ENCODE data around the gene ARSG.

The ARSG gene

GRCh38 chr17:68341482-68341881, 50.2 kb downstream of the ARSG start:
- H4K20me1 ChIP-seq (ENCODE audit: insufficient read depth, low read length): no peaks in the 10 kb centered on the region
- no peak overlapping the region for H3K27ac ChIP-seq (ENCODE audit: low read depth, low read length, poor library complexity, severe bottlenecking)
- no peaks in the 10 kb centered on the region; the same call in 1 of the 2 replicates for H3F3A ChIP-seq (ENCODE audit: insufficient read depth, low read length)
- H3K36me3 ChIP-seq (ENCODE audit: insufficient read depth, low read length): no peaks in the 10 kb centered on the region
- no peak overlapping the region for H3K4me3 ChIP-seq (ENCODE audit: low read depth, low read length, poor library complexity, severe bottlenecking)
- no peaks in the 10 kb centered on the region for H3K79me2 ChIP-seq (ENCODE audit: insufficient read depth, low read length)
- no peak overlapping the region for H2AFZ ChIP-seq (ENCODE audit: low read length)
- no peak for TF ChIP-seq EZH2 (IDR thresholded peaks at IDR 0.05; ENCODE audit: borderline replicate concordance, low read length)
- no peak for TF ChIP-seq CTCF (IDR thresholded peaks at IDR 0.05; ENCODE audit: low read length)
- no peaks in the 10 kb centered on the region for H3K27me3 ChIP-seq (ENCODE audit: insufficient read depth, low read length)
- no peak overlapping the region for H3K9ac ChIP-seq (ENCODE audit: low read length)
- H3K4me1 ChIP-seq (ENCODE audit: insufficient read depth, low read length, severe bottlenecking): peaks cover 25% of the 10 kb centered on the region
- H3K9me3 ChIP-seq (ENCODE audit: low read length): no peaks in the 10 kb centered on the region
- no peaks in the 10 kb centered on the region for H3K9me2 ChIP-seq (ENCODE audit: low read depth, low read length)
- no peak overlapping the region for H3K4me2 ChIP-seq (ENCODE audit: low read length)

DNA sequence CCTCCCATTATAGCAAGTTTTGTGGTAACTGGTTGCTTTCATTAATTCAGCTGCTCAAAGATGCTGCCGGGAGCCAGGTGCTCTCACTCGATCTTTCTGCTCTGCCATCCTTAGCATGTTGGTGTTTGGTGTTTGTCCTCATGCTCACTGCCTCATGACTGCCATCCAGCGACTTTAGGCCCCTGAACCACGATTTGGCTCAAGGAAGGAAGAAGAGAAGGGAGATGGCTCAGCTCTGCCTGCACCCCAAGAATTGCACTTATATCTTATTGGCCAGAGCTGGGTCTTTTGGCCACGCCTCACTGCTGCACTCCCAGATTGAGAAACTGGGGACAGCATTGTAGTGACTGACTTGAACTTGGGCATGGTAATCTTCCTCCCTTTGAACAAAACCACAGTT, 52.7 kb downstream of the ARSG start:
- TF ChIP-seq EZH2 (IDR thresholded peaks at IDR 0.05; ENCODE audit: borderline replicate concordance, low read length) (no peak), CTCF (IDR thresholded peaks at IDR 0.05; ENCODE audit: low read length) (peak; percentile 16)
- Histone ChIP-seq H3K27ac (ENCODE audit: low read depth, low read length, poor library complexity, severe bottlenecking) (peak overlapping the region; percentile 91), H4K20me1 (ENCODE audit: insufficient read depth, low read length) (no peaks in the 10 kb centered on the region), H3K4me2 (ENCODE audit: low read length) (no peak overlapping the region), H3K4me3 (ENCODE audit: low read depth, low read length, poor library complexity, severe bottlenecking) (no peak overlapping the region), H3K36me3 (ENCODE audit: insufficient read depth, low read length) (peaks cover 14% of the 10 kb centered on the region; the same call in 1 of the 2 replicates), H3K9me2 (ENCODE audit: low read depth, low read length) (no peaks in the 10 kb centered on the region), H3K9ac (ENCODE audit: low read length) (no peak overlapping the region; the same call in 1 of the 2 replicates), H3F3A (ENCODE audit: insufficient read depth, low read length) (no peaks in the 10 kb centered on the region; the same call in 1 of the 2 replicates), H3K27me3 (ENCODE audit: insufficient read depth, low read length) (no peaks in the 10 kb centered on the region), H3K79me2 (ENCODE audit: insufficient read depth, low read length) (no peaks in the 10 kb centered on the region), H2AFZ (ENCODE audit: low read length) (no peak overlapping the region), H3K9me3 (ENCODE audit: low read length) (no peaks in the 10 kb centered on the region), H3K4me1 (ENCODE audit: insufficient read depth, low read length, severe bottlenecking) (peaks cover 36% of the 10 kb centered on the region)

- peaks cover 14% of the 10 kb centered on the region; the same call in 1 of the 2 replicates for H3K36me3 ChIP-seq (ENCODE audit: insufficient read depth, low read length)
- no peaks in the 10 kb centered on the region for H3K9me3 ChIP-seq (ENCODE audit: low read length)
- H4K20me1 ChIP-seq (ENCODE audit: insufficient read depth, low read length): no peaks in the 10 kb centered on the region
- H3K4me3 ChIP-seq (ENCODE audit: low read depth, low read length, poor library complexity, severe bottlenecking): no peak overlapping the region
- no peaks in the 10 kb centered on the region for H3K9me2 ChIP-seq (ENCODE audit: low read depth, low read length)
- no peak overlapping the region for H3K4me2 ChIP-seq (ENCODE audit: low read length)
- TF ChIP-seq CTCF (IDR thresholded peaks at IDR 0.05; ENCODE audit: low read length): no peak
- H3K27ac ChIP-seq (ENCODE audit: low read depth, low read length, poor library complexity, severe bottlenecking): peak overlapping the region; percentile 91
- peaks cover 36% of the 10 kb centered on the region for H3K4me1 ChIP-seq (ENCODE audit: insufficient read depth, low read length, severe bottlenecking)
- no peaks in the 10 kb centered on the region for H3K79me2 ChIP-seq (ENCODE audit: insufficient read depth, low read length)
- H3K27me3 ChIP-seq (ENCODE audit: insufficient read depth, low read length): no peaks in the 10 kb centered on the region
- no peak overlapping the region for H2AFZ ChIP-seq (ENCODE audit: low read length)
- H3F3A ChIP-seq (ENCODE audit: insufficient read depth, low read length): no peaks in the 10 kb centered on the region; the same call in 1 of the 2 replicates
- no peak overlapping the region; the same call in 1 of the 2 replicates for H3K9ac ChIP-seq (ENCODE audit: low read length)
These were observed 53.4 kb downstream of the ARSG start for GRCh38 chr17:68344701-68345136.

Measured in OCI-LY1 (cell line).